NCI-H187 (cell line): ENCODE data around the gene RNF207.

ENCODE experiments used
- DNase-seq, 2 experiments: peaks; one replicate each; lab custom pipeline; 2025; lab: John Stamatoyannopoulos, UW

The RNF207 gene

GRCh38 chr1:6174621-6175410 lies 31.1 kb upstream of the RNF207 start:
- no peak for DNase-seq

GRCh38 chr1:6175411-6175828 lies 30.5 kb upstream of the RNF207 start:
- no peak for DNase-seq

GRCh38 chr1:6176779-6177178 lies 29.1 kb upstream of the RNF207 start:
- no peak for DNase-seq

DNA sequence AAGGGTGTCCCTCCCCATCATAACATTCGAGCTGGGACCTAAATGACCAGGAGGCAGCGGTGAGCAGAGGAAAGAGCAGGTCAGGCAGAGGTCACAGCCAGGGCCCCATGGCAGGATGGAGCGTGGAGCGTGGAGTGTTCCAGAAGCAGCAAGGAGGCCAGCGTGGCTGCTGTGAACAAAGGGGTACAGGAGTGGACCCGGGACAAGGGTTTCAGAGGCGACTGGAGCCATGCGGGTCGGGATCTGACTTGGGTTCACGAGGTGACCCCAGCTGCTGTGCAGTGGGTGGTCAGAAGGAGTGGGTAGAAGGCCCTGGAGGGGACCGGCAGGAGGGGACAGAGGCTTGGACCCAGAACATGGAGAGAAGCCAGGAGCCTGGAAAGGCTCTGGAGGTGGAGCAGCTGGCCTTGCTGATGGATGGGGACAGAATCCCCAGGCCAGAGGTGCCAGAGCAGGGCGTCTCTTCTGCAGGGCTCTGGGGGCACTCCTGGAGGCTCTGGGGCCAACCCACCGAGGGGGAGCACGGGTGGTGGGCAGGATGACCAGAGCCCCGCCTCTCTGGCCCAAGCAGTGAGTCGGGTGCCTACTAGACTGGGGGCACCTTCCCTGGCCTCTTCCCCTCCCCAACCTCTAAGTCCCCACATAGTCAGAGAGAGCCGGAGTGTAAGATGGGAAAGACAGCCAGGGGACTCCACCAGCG lies 28.1 kb upstream of the RNF207 start:
- DNase-seq, result no peak

- DNase-seq, result no peak
Observed at GRCh38 chr1:6178751-6179563, 27.0 kb upstream of the RNF207 start.

DNA sequence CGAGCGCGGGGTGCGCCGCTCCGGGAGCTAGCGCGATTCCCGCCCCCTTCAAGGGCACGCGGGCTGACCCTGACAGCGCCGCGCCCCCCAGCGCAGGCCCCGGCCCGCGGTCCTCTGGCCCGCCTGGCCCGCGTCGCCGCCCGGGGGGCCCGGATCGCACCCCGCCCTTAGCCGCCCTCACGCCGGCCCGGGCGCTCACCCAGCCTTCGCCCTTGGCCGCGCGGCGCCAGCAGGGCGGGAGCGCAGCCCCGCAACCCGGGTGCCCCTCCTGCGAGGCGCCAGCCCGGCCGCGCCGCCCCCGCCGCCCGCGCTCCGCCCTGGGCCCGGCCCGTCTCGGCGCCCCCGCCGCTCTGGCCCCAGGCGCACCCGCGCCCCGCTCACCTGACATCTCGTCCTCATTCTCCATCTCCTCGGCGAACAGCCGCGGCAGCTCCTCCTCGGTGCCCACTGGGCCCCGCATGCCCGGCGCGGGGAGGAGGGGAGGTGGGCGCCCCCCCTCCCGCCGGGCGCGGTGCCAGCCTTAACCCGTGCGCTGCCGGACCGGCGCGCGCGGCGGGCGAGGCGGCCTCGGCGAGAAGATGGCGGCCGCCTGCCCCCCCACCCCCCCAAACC lies 26.2 kb upstream of the RNF207 start:
- DNase-seq, result no peak

- no peak for DNase-seq
Observed at GRCh38 chr1:6180268-6180706, 25.6 kb upstream of the RNF207 start, which contains the start of gene CHD5. CHD5 (minus strand) TSS chr1:6180321; CDS start chr1:6180023, 298 bp downstream.

- DNase-seq, result no peak
Observed at GRCh38 chr1:6180707-6181311, 25.1 kb upstream of the RNF207 start.

DNA sequence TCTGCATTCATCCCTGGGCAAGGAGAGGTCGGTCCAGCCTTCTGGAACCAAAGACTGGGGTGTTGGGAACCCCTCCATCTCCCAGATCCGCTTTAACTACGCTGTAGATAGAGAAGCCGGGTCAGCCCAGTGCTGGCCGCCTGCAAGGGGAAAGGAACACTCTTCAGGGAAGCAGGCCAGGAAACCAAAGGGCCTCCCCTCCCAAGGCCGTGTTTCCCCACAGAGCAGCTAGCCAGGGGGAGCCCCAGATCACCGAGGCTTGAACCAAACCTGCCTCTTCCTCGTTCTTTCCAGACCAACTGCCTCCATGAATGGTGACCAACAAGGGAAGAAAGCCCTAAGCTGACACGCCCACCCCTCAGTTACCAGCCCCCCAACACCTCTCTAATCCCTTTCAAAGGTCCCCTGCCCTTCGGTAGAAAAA lies 24.6 kb upstream of the RNF207 start:
- no peak for DNase-seq

- DNase-seq, result no peak
Observed at GRCh38 chr1:6183520-6183989, 22.4 kb upstream of the RNF207 start.

DNA sequence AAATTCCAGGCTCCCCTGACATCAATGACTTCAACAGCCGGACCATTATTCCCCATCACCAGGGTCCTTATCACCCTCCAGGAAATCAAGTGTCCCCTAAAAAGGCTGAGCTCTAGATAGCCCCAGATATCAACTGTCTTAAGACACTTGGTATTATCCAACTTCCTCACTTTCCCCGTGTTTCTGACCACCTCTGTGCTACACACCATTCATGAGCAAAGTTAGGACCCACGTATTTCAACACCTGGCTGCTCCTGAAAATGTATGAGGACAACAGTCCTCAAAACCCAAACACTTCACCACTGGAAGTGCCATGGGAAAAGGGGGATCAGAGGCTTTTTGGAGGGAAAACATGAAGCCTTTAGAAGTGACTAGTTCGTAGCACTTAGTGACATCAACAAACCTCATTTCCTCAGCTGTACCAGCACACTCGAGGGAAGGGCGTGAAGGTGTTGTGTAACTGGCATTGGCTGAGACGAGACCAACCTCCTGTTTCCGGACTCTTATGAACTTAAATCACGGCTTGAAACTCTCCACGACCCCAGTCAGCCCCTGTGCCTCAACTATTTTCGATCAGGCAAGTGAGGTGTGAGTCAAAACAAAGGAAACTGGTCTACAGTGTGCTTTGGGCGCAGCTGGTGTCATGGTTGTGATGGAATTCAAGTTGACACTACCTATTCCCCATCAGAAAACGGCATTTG lies 21.7 kb upstream of the RNF207 start:
- no peak for DNase-seq

DNA sequence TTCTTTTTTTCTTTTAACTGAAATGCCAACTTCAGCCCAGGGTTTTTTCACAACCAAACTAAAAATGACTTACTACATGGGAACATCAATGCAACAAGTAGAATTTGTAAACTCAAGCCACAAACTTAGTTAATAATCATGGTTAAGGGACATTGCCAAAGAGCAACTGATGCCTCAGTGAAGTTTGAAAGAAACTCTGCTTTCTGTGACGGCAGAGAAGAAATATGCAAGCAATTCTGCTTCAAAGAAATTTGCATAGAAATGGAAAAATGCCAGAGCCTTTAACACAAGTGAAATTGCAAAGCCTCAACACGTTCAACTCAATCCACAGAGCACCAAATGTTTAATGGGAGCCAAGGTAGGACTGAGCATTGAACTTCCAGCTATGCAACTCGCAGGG lies 20.8 kb upstream of the RNF207 start:
- no peak for DNase-seq

- no peak for DNase-seq
Observed at GRCh38 chr1:6185635-6186382, 20.1 kb upstream of the RNF207 start.

GRCh38 chr1:6188466-6188865 lies 17.5 kb upstream of the RNF207 start:
- DNase-seq, result no peak

GRCh38 chr1:6191968-6192367 lies 14.0 kb upstream of the RNF207 start:
- DNase-seq, result no peak

GRCh38 chr1:6197746-6198427 lies 8.0 kb upstream of the RNF207 start:
- DNase-seq, result no peak

GRCh38 chr1:6198646-6199297 lies 7.1 kb upstream of the RNF207 start:
- DNase-seq, result no peak

GRCh38 chr1:6199298-6200187 lies 6.4 kb upstream of the RNF207 start, which contains the start of gene RPL22:
RPL22 (minus strand) TSS chr1:6199595; CDS start chr1:6199573, 22 bp downstream.
- peak; percentile 97 for DNase-seq
